Measurements from ENCODE around the gene PRKCB. TPM values are rescaled to one million over a fixed set of nuclear protein-coding genes. Genes with fewer than 3 reads are reported as not detected.

PRKCB gene
- polyA plus RNA-seq, 1 experiment: not detected

- TF ChIP-seq CTCF (IDR thresholded peaks at IDR 0.05; ENCODE audit: low read depth, low read length): no peak
- no peaks in the 10 kb centered on the region for H3K27me3 ChIP-seq (ENCODE audit: control insufficient read depth, insufficient read depth, low read length)
- CTCF ChIA-PET: no interaction called here
- POLR2A ChIA-PET: no interaction called here
- no peak overlapping the region for H3K27ac ChIP-seq (ENCODE audit: low read depth, low read length)
- no peak for DNase-seq (ENCODE audit: low read depth, low spot score)
- H3K4me3 ChIP-seq (ENCODE audit: low read depth, low read length): no peak overlapping the region
- H3K9me3 ChIP-seq (ENCODE audit: control insufficient read depth, insufficient read depth, low read length): no peaks in the 10 kb centered on the region
Observed at GRCh38 chr16:23868136-23868535, 32.4 kb downstream of the PRKCB start.

DNA sequence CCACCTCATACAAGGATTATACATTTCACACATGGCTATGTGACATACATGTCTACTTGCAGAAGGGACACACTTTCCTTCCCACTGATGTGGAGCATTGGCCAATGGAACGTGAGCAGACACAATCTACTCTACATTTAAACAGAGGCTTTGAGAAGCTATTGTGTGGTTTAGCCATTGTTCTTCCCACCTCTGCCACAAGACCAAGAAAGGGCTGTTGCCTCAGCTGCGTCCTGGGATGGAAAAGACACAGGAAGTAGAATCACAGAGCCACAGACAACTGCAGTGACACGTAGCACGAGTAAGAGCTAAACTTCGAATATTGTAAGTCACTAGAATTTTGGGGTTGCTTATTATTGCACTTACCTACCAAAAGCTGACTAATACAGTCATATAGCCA is 33.3 kb downstream of the PRKCB start:
- Histone ChIP-seq H3K27ac (ENCODE audit: low read depth, low read length) (no peak overlapping the region), H3K9me3 (ENCODE audit: control insufficient read depth, insufficient read depth, low read length) (no peaks in the 10 kb centered on the region), H3K27me3 (ENCODE audit: control insufficient read depth, insufficient read depth, low read length) (no peaks in the 10 kb centered on the region), H3K4me3 (ENCODE audit: low read depth, low read length) (no peak overlapping the region)
- no peak for DNase-seq (ENCODE audit: low read depth, low spot score)
- TF ChIP-seq CTCF (IDR thresholded peaks at IDR 0.05; ENCODE audit: low read depth, low read length): no peak
- CTCF ChIA-PET: no interaction called here
- POLR2A ChIA-PET: no interaction called here

- Histone ChIP-seq H3K27ac (ENCODE audit: low read depth, low read length) (no peak overlapping the region), H3K27me3 (ENCODE audit: control insufficient read depth, insufficient read depth, low read length) (no peaks in the 10 kb centered on the region), H3K4me3 (ENCODE audit: low read depth, low read length) (no peak overlapping the region), H3K9me3 (ENCODE audit: control insufficient read depth, insufficient read depth, low read length) (no peaks in the 10 kb centered on the region)
- ChIA-PET POLR2A (no interaction called here), CTCF (no interaction called here)
- DNase-seq (ENCODE audit: low read depth, low spot score): no peak
- TF ChIP-seq CTCF (IDR thresholded peaks at IDR 0.05; ENCODE audit: low read depth, low read length): no peak
Observed at GRCh38 chr16:23871924-23872323, 36.1 kb downstream of the PRKCB start.

- no peaks in the 10 kb centered on the region for H3K9me3 ChIP-seq (ENCODE audit: control insufficient read depth, insufficient read depth, low read length)
- no peak overlapping the region for H3K27ac ChIP-seq (ENCODE audit: low read depth, low read length)
- CTCF ChIA-PET: interaction anchor here (0.7 to 1.1 kb wide), 3 partner anchors 22 to 630 kb away, joined by 3 to 4 read pairs (median 3); no protein-coding TSS in a partner anchor
- no peak for TF ChIP-seq CTCF (IDR thresholded peaks at IDR 0.05; ENCODE audit: low read depth, low read length)
- no peak for DNase-seq (ENCODE audit: low read depth, low spot score)
- no peaks in the 10 kb centered on the region for H3K27me3 ChIP-seq (ENCODE audit: control insufficient read depth, insufficient read depth, low read length)
- no peak overlapping the region for H3K4me3 ChIP-seq (ENCODE audit: low read depth, low read length)
- POLR2A ChIA-PET: no interaction called here
Observed at GRCh38 chr16:23874613-23875294, 39.0 kb downstream of the PRKCB start.

DNA sequence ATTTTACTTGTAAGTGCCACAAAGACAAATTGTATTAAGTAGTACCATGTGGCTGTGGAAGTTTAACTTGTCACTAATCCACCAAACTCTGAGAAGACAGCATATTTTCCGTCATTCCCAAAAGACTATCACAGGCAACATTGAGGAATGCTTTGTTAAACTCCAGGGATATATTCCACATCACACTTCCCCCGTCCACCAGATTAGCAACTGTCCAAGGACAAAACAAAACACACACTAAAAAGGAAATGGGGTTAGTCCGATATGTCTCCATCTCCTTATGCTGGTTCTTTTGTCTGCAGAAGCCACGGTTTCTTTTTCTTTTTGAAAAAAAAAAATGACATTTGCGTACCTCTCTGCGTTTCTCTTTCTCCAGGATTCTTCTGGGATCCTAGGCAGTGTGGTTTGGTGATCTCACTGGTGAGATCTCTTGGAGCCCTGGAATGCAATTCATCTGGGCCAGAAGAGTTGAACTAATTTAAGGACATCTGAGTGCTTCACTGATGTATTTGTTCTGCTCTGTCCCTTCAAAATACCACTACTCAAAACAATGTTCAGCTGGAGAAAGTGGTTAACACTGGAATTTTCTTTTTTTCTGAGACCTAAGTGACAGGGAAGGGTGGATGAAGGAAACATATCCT is 40.6 kb downstream of the PRKCB start:
- Histone ChIP-seq H3K27ac (ENCODE audit: low read depth, low read length) (no peak overlapping the region), H3K4me3 (ENCODE audit: low read depth, low read length) (no peak overlapping the region), H3K9me3 (ENCODE audit: control insufficient read depth, insufficient read depth, low read length) (no peaks in the 10 kb centered on the region), H3K27me3 (ENCODE audit: control insufficient read depth, insufficient read depth, low read length) (no peaks in the 10 kb centered on the region)
- ChIA-PET CTCF (no interaction called here), POLR2A (no interaction called here)
- TF ChIP-seq CTCF (IDR thresholded peaks at IDR 0.05; ENCODE audit: low read depth, low read length): no peak
- no peak for DNase-seq (ENCODE audit: low read depth, low spot score)

Data from AG04450 (cell line).